T1000 (cell line): ENCODE measurements around the gene PTTG1.

Experiments used
- DNase-seq: peaks from one replicate; lab custom pipeline; 2025; ENCODE audit warnings: mixed read lengths; lab: John Stamatoyannopoulos, UW

PTTG1 gene

GRCh38 chr5:160421625-160422258 is at the start of gene PTTG1:
Gene PTTG1 (plus strand): TSS chr5:160421855. CDS start chr5:160422313, 458 bp downstream.
- DNase-seq: peak; percentile 86

GRCh38 chr5:160375166-160375565 is 46.5 kb upstream of the PTTG1 start:
- DNase-seq: no peak

- no peak for DNase-seq
Observed at GRCh38 chr5:160375701-160376100, 46.0 kb upstream of the PTTG1 start.

GRCh38 chr5:160376416-160376815 is 45.2 kb upstream of the PTTG1 start:
- DNase-seq: no peak

GRCh38 chr5:160377651-160378050 is 44.0 kb upstream of the PTTG1 start:
- DNase-seq: no peak

- DNase-seq: no peak
Observed at GRCh38 chr5:160378330-160378729, 43.3 kb upstream of the PTTG1 start.

- DNase-seq: no peak
Observed at GRCh38 chr5:160379511-160379910, 42.1 kb upstream of the PTTG1 start.

- DNase-seq: no peak
Observed at GRCh38 chr5:160380041-160380440, 41.6 kb upstream of the PTTG1 start.

GRCh38 chr5:160382346-160382745 is 39.3 kb upstream of the PTTG1 start:
- DNase-seq: no peak

- no peak for DNase-seq
Observed at GRCh38 chr5:160384681-160385080, 37.0 kb upstream of the PTTG1 start.

- DNase-seq: no peak
Observed at GRCh38 chr5:160385496-160385895, 36.2 kb upstream of the PTTG1 start.

GRCh38 chr5:160387445-160387844 is 34.2 kb upstream of the PTTG1 start:
- no peak for DNase-seq

- DNase-seq: no peak
Observed at GRCh38 chr5:160390787-160391696, 30.6 kb upstream of the PTTG1 start.

- no peak for DNase-seq
Observed at GRCh38 chr5:160395111-160395510, 26.5 kb upstream of the PTTG1 start.

GRCh38 chr5:160397492-160397891 is 24.2 kb upstream of the PTTG1 start:
- DNase-seq: no peak

GRCh38 chr5:160398806-160399205 is 22.8 kb upstream of the PTTG1 start:
- DNase-seq: no peak

GRCh38 chr5:160399402-160400353 is 22.0 kb upstream of the PTTG1 start, which contains the start of gene FAM200C:
Gene FAM200C (minus strand): TSS chr5:160400054. CDS start chr5:160395490, 4,564 bp downstream.
- peak; percentile 82 for DNase-seq

GRCh38 chr5:160418561-160419457 is 2.8 kb upstream of the PTTG1 start, which contains the start of gene SLU7:
Gene SLU7 (minus strand): TSS chr5:160419081. CDS start chr5:160415294, 3,787 bp downstream.
- DNase-seq: peak; percentile 89

GRCh38 chr5:160419458-160420330 is 2.0 kb upstream of the PTTG1 start:
- DNase-seq: no peak

GRCh38 chr5:160420331-160420610 is 1.4 kb upstream of the PTTG1 start:
- no peak for DNase-seq
